Thyroid gland (tissue), 4 donors: ENCODE results near the gene HEBP1.

Experiments
- CTCF ChIP-seq, 6 experiments: fragments of 200-600 bp in 3 of 6; fragments of 450-650 bp in 3 of 6; sonication (generic) in 3 of 6; IDR thresholded peaks; one replicate each; pipeline ENCODE4 v1.5.1; 2016 to 2019; ENCODE audit warnings: antibody characterized with exemption in 6 of 6, mild to moderate bottlenecking in 2 of 6, inconsistent platforms in 1 of 6, moderate library complexity in 1 of 6
- POLR2A ChIP-seq, 2 donors: fragments of 450-650 bp; IDR thresholded peaks; one replicate each; pipeline ENCODE4 v1.6.1; 2017; ENCODE audit warnings: antibody characterized with exemption in 2 of 2, mild to moderate bottlenecking in 2 of 2, moderate library complexity in 1 of 2

- TF ChIP-seq CTCF (IDR thresholded peaks at IDR 0.05): no peak
- no peak for TF ChIP-seq POLR2A (IDR thresholded peaks at IDR 0.05)
These were observed 27.4 kb upstream of the HEBP1 start for GRCh38 chr12:13027508-13027907.
